ENCODE data around the gene ECE1.

The ECE1 gene

GRCh38 chr1:21269461-21270085 is 20.7 kb downstream of the ECE1 start:
- Mint-ChIP-seq H3K4me3 (no peak overlapping the region), H3K4me1 (peaks cover 11% of the 10 kb centered on the region), H3K27me3 (no peaks in the 10 kb centered on the region), H3K27ac (no peak overlapping the region), H3K9me3 (no peaks in the 10 kb centered on the region), H3K36me3 (peaks cover 56% of the 10 kb centered on the region)
- CTCF ChIA-PET, result interaction anchor here (0.8 to 5.4 kb wide), 26 partner anchors 10 to 101 kb away, joined by 3 to 72 read pairs (median 12); partner anchors contain the start of gene ECE1
- DNase-seq, result no peak

DNA sequence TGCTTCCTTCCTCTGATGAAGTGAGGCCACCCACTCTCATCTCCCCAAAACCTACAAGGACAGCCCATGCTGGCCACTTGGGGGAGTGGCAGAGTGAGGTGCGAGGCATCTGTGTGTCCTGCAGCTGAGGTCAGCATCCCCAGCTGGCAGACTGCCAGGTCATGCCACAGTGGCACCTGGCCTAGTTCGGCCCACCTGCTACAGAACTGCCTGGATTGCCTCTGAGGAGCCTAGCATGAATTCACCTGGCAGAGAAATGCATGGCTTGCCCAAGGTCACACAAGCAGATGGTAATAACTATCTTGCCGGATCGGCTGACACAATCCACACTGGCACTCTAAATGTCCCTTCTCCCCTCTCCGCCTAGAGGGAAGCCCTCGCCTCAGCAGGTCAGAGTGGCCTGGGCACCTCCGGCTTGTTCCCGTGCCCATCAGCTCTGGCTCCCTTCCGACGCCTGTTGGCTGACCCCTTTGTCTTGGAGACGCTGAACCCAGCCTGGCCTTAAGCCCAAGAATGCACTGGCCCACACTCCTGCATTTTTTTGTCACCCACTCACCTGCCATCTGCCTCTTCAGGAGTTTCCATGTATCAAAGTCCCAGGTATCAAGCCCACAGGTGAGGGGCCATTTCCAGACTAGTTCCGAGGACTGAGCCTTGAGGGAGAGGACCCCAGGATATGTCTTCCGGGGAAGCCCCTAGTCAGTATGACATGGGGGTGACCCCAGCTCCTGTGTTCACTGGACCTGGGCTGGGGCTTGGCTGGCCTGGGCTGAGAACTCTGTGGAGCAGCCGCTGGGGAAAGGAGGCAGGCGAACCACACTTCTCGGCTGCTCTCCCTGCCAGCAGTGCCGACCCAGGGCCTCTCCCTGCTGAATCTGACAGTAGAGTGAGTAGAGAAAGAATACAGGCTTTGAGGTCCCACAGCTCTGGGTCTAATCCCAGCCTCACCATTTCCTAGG is 21.7 kb downstream of the ECE1 start:
- peaks cover 10% of the 10 kb centered on the region for H3K4me1 Mint-ChIP-seq
- H3K27me3 Mint-ChIP-seq, result no peaks in the 10 kb centered on the region
- H3K36me3 Mint-ChIP-seq, result peaks cover 56% of the 10 kb centered on the region
- H3K4me3 Mint-ChIP-seq, result no peak overlapping the region
- CTCF ChIA-PET, result interaction anchor here (1.0 to 5.4 kb wide), 17 partner anchors 9 to 100 kb away, joined by 3 to 72 read pairs (median 19); partner anchors contain the start of gene ECE1
- no peak overlapping the region for H3K27ac Mint-ChIP-seq
- no peak for DNase-seq
- no peaks in the 10 kb centered on the region for H3K9me3 Mint-ChIP-seq

GRCh38 chr1:21267191-21268077 is 22.8 kb downstream of the ECE1 start:
- Mint-ChIP-seq H3K4me3 (no peak overlapping the region), H3K36me3 (peaks cover 54% of the 10 kb centered on the region), H3K9me3 (no peaks in the 10 kb centered on the region), H3K27ac (peak overlapping the region; percentile 30), H3K27me3 (no peaks in the 10 kb centered on the region), H3K4me1 (peaks cover 17% of the 10 kb centered on the region)
- no peak for DNase-seq
- CTCF ChIA-PET, result interaction anchor here (0.8 to 5.4 kb wide), 4 partner anchors 7 to 35 kb away, joined by 3 to 72 read pairs (median 26); no protein-coding TSS in a partner anchor

DNA sequence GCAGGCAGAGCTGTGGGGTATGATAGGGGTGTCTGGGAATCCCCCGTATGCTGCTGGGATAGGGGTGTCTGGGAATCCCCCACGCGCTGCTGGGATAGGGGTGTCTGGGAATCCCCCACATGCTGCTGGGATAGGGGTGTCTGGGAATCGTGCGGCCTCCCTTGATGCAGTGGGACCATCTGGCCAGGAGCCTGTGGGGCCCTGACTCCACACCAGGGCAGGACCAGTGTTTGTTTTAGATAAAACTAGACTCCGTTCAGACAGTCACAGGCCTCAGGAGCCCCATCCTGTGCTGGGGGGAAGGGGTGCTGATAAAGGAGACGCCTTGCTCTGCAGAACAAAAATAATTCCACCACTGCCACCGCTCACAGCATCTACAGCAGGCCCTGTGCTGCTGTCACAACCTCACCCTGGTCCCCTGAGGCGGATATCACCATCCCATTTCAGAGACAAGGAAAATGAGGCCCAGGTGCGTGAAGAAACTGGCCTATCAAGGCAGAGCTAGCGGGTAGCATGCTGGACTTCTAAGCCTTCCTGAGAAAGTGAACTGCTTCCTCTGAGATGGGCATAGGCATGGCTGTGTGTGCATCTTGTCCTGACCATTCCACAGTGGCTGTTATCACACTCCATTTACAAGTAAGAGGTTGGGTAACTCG is 24.0 kb downstream of the ECE1 start:
- H3K27me3 Mint-ChIP-seq, result no peaks in the 10 kb centered on the region
- DNase-seq, result no peak
- H3K9me3 Mint-ChIP-seq, result no peaks in the 10 kb centered on the region
- peaks cover 29% of the 10 kb centered on the region for H3K4me1 Mint-ChIP-seq
- peaks cover 51% of the 10 kb centered on the region for H3K36me3 Mint-ChIP-seq
- H3K4me3 Mint-ChIP-seq, result no peak overlapping the region
- H3K27ac Mint-ChIP-seq, result no peak overlapping the region
- CTCF ChIA-PET, result interaction anchor here (0.8 kb wide), 2 partner anchors 13 to 21 kb away, joined by 3 read pairs; no protein-coding TSS in a partner anchor

DNA sequence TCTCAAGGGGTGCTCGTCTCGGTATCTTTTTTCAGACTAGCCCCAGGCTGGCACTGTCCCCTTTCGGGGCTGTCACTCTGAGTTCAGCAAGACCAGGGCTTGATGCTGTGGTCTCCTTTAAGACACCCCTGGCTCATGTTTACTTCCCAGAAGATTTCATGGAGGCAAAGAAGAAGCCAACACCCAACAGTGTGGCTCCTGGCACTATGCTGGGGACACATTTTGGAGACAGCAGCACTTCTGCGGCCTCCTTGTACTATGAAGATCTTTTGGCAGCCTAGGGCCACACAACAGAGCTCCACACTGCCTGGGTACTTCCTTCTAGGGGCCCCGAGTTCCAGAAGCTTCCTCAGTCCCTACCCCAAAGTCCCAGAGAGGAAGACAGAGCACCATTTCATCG is 24.6 kb downstream of the ECE1 start:
- H3K4me3 Mint-ChIP-seq, result no peak overlapping the region
- no peaks in the 10 kb centered on the region for H3K27me3 Mint-ChIP-seq
- H3K36me3 Mint-ChIP-seq, result peaks cover 53% of the 10 kb centered on the region
- H3K27ac Mint-ChIP-seq, result no peak overlapping the region
- no peaks in the 10 kb centered on the region for H3K9me3 Mint-ChIP-seq
- no peak for DNase-seq
- H3K4me1 Mint-ChIP-seq, result peaks cover 35% of the 10 kb centered on the region
- CTCF ChIA-PET, result interaction anchor here (0.8 kb wide), 1 partner anchor 14 kb away, joined by 3 read pairs; no protein-coding TSS in a partner anchor

GRCh38 chr1:21264898-21265297 is 25.4 kb downstream of the ECE1 start:
- Mint-ChIP-seq H3K4me3 (no peak overlapping the region), H3K27me3 (no peaks in the 10 kb centered on the region), H3K4me1 (peaks cover 34% of the 10 kb centered on the region), H3K36me3 (peaks cover 53% of the 10 kb centered on the region), H3K9me3 (no peaks in the 10 kb centered on the region), H3K27ac (peak overlapping the region; percentile 0)
- CTCF ChIA-PET, result interaction anchor here (0.6 kb wide), 1 partner anchor 9 kb away, joined by 3 read pairs; no protein-coding TSS in a partner anchor
- no peak for DNase-seq

DNA sequence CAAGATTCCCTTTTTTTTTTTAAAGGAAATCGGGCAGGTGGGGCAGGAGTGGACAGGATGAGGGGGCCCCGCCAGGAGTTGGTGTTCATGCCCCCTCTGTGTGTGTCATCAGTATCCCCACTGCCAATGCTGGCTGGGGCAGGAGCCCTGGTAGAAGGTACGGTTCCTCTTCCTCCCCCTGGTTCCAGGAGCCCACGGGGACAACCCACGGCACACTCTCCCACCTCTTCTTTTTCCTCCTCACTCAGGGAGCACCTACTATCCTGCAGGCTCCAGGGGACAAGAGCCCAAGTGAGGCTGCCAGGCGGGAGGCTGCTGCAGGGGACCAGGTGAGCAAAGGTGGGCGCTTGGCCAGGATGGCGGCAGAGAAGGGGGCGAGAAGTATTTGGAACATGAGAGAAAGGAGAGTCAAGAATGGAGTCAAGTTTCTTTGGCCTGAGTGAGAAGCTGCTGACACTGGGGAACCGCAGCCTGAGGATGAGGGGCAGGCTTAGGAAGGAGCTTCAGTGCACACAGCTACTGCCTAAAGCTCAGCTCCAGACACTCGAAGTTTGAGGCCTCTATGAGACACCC is 26.5 kb downstream of the ECE1 start:
- no peak overlapping the region for H3K4me3 Mint-ChIP-seq
- no peak for DNase-seq
- CTCF ChIA-PET, result no interaction called here
- H3K27ac Mint-ChIP-seq, result peak overlapping the region; percentile 19
- H3K36me3 Mint-ChIP-seq, result peaks cover 54% of the 10 kb centered on the region
- no peaks in the 10 kb centered on the region for H3K9me3 Mint-ChIP-seq
- peaks cover 43% of the 10 kb centered on the region for H3K4me1 Mint-ChIP-seq
- H3K27me3 Mint-ChIP-seq, result no peaks in the 10 kb centered on the region

DNA sequence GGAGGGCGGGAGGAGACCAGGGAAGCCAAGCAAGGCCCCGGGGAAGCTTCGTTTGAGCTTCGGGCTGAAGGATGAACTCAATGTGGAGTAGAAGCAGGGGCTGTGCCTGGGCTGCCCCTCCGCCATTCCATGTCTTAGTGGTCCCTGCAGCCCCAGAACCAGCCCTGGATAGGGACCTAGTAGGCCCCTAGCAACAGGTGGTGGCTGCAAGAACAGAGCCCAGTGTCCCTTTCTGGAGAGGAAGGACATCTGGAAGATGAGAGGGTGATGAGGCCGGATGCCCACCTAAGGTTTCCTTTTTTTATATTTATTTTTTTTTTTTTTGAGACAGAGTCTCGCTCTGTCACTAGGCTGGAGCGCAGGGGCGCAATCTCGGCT is 27.2 kb downstream of the ECE1 start:
- Mint-ChIP-seq H3K9me3 (no peaks in the 10 kb centered on the region), H3K27me3 (no peaks in the 10 kb centered on the region), H3K4me1 (peaks cover 50% of the 10 kb centered on the region), H3K27ac (no peak overlapping the region), H3K4me3 (no peak overlapping the region), H3K36me3 (peaks cover 58% of the 10 kb centered on the region)
- CTCF ChIA-PET, result interaction anchor here (6.8 kb wide), 1 partner anchor 7 kb away, joined by 72 read pairs; no protein-coding TSS in a partner anchor
- DNase-seq, result no peak

GRCh38 chr1:21262293-21263051 is 27.8 kb downstream of the ECE1 start:
- peaks cover 54% of the 10 kb centered on the region for H3K4me1 Mint-ChIP-seq
- H3K36me3 Mint-ChIP-seq, result peaks cover 57% of the 10 kb centered on the region
- H3K27me3 Mint-ChIP-seq, result no peaks in the 10 kb centered on the region
- H3K9me3 Mint-ChIP-seq, result no peaks in the 10 kb centered on the region
- peak overlapping the region; percentile 77 for H3K27ac Mint-ChIP-seq
- no peak for DNase-seq
- no peak overlapping the region for H3K4me3 Mint-ChIP-seq
- CTCF ChIA-PET, result interaction anchor here (0.7 to 6.8 kb wide), 2 partner anchors 8 to 106 kb away, joined by 5 to 72 read pairs; no protein-coding TSS in a partner anchor

- Mint-ChIP-seq H3K36me3 (peaks cover 56% of the 10 kb centered on the region), H3K4me3 (no peak overlapping the region), H3K27me3 (no peaks in the 10 kb centered on the region), H3K27ac (peak overlapping the region; percentile 81), H3K4me1 (peaks cover 61% of the 10 kb centered on the region), H3K9me3 (no peaks in the 10 kb centered on the region)
- no peak for DNase-seq
- CTCF ChIA-PET, result interaction anchor here (0.7 to 6.8 kb wide), 6 partner anchors 8 to 107 kb away, joined by 3 to 72 read pairs (median 4); no protein-coding TSS in a partner anchor
These were observed 28.5 kb downstream of the ECE1 start for GRCh38 chr1:21261551-21262292.

DNA sequence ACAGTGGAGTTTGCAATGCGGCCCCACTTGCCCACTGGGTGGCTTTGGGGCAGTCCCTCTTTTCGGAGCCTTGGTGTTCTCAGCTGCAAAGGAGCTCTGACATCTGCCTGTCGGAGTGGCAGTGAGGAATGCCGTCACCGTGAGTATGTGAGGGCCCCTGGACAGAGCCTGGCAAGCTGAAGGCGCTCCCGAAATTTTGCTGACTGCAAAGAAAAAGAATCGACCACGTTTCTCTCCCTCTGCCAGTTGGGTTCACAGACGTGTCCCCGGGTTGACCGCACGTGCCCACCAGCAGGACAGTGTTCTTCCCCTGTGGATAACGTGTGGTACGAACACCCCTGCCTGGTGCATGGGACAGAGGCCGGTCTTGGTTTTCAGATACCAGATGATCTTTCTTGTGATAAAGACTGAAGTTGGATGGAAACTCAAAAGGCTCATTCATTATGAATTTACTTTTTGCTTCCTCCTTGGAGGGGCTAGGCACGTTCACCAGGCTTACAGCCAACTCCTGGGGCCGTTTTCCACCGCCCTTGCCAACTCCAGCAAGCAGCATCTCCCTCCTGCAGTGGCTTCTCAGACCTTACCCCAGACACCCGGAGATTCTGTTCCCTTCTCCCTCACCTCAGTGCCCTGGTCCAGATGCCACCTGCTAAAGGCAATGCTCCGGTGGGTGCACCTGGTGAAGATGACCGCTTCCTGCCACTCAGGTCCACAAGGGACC is 29.7 kb downstream of the ECE1 start:
- CTCF ChIA-PET, result interaction anchor here (0.8 to 7.8 kb wide), 5 partner anchors 10 to 109 kb away, joined by 3 to 122 read pairs (median 4); no protein-coding TSS in a partner anchor
- peaks cover 63% of the 10 kb centered on the region for H3K4me1 Mint-ChIP-seq
- DNase-seq, result no peak
- H3K27me3 Mint-ChIP-seq, result no peaks in the 10 kb centered on the region
- no peaks in the 10 kb centered on the region for H3K9me3 Mint-ChIP-seq
- peaks cover 65% of the 10 kb centered on the region for H3K36me3 Mint-ChIP-seq
- H3K27ac Mint-ChIP-seq, result peak overlapping the region; percentile 81
- H3K4me3 Mint-ChIP-seq, result no peak overlapping the region
